ENCODE measurements around the gene MMS22L. TPM values are rescaled to one million over a fixed set of nuclear protein-coding genes. Genes with fewer than 3 reads are reported as not detected.

Gene MMS22L
- total and polyA plus RNA-seq, 2 of the 4 experiments (the other 2 are of a cell fraction): 6.1 to 18.6 TPM

DNA sequence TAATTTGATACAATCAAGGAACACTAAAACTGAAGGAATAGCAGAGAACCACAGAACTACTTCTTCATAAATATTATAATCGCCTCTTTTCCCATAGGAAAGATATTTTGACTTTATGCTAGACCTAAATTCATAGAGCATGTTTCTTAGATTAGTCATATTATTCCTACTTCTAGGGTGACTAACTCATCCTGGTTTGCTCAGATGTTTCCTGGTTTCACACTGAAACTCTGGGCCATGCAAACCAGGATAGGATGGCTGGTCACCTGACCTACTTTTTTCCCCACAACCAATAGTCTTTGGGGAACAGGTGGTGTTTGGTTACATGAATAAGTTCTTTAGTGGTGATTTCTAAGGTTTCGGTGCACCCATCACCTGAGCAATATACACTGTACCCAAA lies 42.8 kb downstream of the MMS22L start:
- Histone ChIP-seq H3K23ac (ENCODE audit: low read depth, low read length) (no peak overlapping the region), H2AFZ (replicated peaks; ENCODE audit: low read length, poor library complexity) (no peak overlapping the region), H2AK5ac (ENCODE audit: low read depth, low read length) (no peak overlapping the region), H3K4me1 (ENCODE audit: control insufficient read depth, insufficient read depth, low read length) (peaks cover 2% of the 10 kb centered on the region; the same call in 1 of the 2 replicates), H4K8ac (ENCODE audit: low read depth in 2 of 2, low read length in 2 of 2) (no peak overlapping the region), H2AK9ac (replicated peaks; ENCODE audit: low read depth, low read length, poor library complexity) (no peak overlapping the region), H2BK15ac (ENCODE audit: low read depth, low read length) (no peak overlapping the region), H3K14ac (replicated peaks; ENCODE audit: low read depth, low read length) (no peak overlapping the region), H3K27ac (ENCODE audit: insufficient read depth, low read length) (no peak overlapping the region), H4K91ac (ENCODE audit: insufficient read depth, low read depth, low read length) (no peak overlapping the region), H3K9me3 (ENCODE audit: control insufficient read depth, insufficient read depth, low read length) (no peaks in the 10 kb centered on the region), H3K36me3 (ENCODE audit: control insufficient read depth, insufficient read depth, low read length) (no peaks in the 10 kb centered on the region; the same call in 1 of the 2 replicates), H3K4me2 (ENCODE audit: low read depth, low read length) (no peak overlapping the region), H4K5ac (ENCODE audit: low read depth, low read length) (no peak overlapping the region), H3K9me1 (ENCODE audit: insufficient read depth, low read length) (no peaks in the 10 kb centered on the region), H2BK5ac (ENCODE audit: low read depth, low read length, poor library complexity, severe bottlenecking) (no peak overlapping the region), H4K20me1 (ENCODE audit: insufficient read depth, low read length) (no peaks in the 10 kb centered on the region), H3K56ac (ENCODE audit: extremely low read depth, insufficient read depth, low read length) (no peak overlapping the region), H3K79me1 (ENCODE audit: low read depth in 1 of 2, low read length in 2 of 2) (peaks cover 0 to 3% of the 10 kb centered on the region in 2 experiments; a peak in 1 of 4 replicates), H3K27me3 (ENCODE audit: control insufficient read depth, insufficient read depth, low read length) (no peaks in the 10 kb centered on the region), H3K18ac (ENCODE audit: low read depth, low read length) (no peak overlapping the region), H3K4me3 (ENCODE audit: insufficient read depth, low read depth, low read length) (no peak overlapping the region), H2BK120ac (ENCODE audit: low read depth, low read length) (no peak overlapping the region), H3K9ac (ENCODE audit: low read depth, low read length) (no peak overlapping the region), H3K4ac (ENCODE audit: low read depth, low read length) (no peak overlapping the region), H2BK20ac (ENCODE audit: low read depth, low read length) (no peak overlapping the region)
- no TSS peak for BruUV-seq (replicated peaks)
- no CpG with 5 or more reads among the region's 2 CpGs for WGBS, 2 experiments (ENCODE audit: extremely low coverage in 2 of 2, insufficient read length in 1 of 2)
- ATAC-seq (ENCODE audit: low read depth) (peak; percentile 86), DNase-seq (peak; percentile 74)
- intact Hi-C loops (cut with micrococcal nuclease): no loop called here
- CTCF ChIA-PET: no interaction called here
- dilution Hi-C loops (cut with HindIII; ENCODE audit: low sequenced_read_pairs, unreplicated experiment): no loop called here
- POLR2A ChIA-PET (ENCODE audit: unreplicated experiment): no interaction called here
- TF ChIP-seq FOS (IDR thresholded peaks at IDR 0.05; ENCODE audit: low read depth, low read length): peak; percentile 29; the same call in 1 of the 2 replicates
- TF ChIP-seq USF2 (IDR thresholded peaks at IDR 0.05; ENCODE audit: low read depth, low read length): peak; percentile 65
- no peak for TF ChIP-seq BHLHE40 (IDR thresholded peaks at IDR 0.05; ENCODE audit: low read depth, low read length)
- in situ Hi-C loops (cut with MboI; ENCODE audit: low sequenced_read_pairs): no loop called here
